GM21528 (cell line): ENCODE measurements around the gene PPP1R13B.
"Not testable (repeated sequence)": the region's sequence is repeated elsewhere in the genome, so short reads cannot be mapped to it uniquely, and the experiment has no call there.

Experiments
- ATAC-seq: cut with Tn5 transposase; IDR thresholded peaks from one replicate; pipeline ENCODE4 v1.9.1; 2021; ENCODE audit warnings: mild to moderate bottlenecking, moderate library complexity; ENCODE audit not compliant: unreplicated experiment, low FRiP score

The PPP1R13B gene

GRCh38 chr14:103805708-103806107 is 41.7 kb downstream of the PPP1R13B start:
- no peak for ATAC-seq

GRCh38 chr14:103803661-103804060 is 43.7 kb downstream of the PPP1R13B start:
- ATAC-seq, result no peak

- ATAC-seq, result no peak
Observed at GRCh38 chr14:103802356-103802755, 45.0 kb downstream of the PPP1R13B start.

- no peak for ATAC-seq
Observed at GRCh38 chr14:103801459-103801858, 45.9 kb downstream of the PPP1R13B start.

GRCh38 chr14:103793192-103793591 is 54.2 kb downstream of the PPP1R13B start:
- not testable (repeated sequence) for ATAC-seq

GRCh38 chr14:103788086-103788485 is 59.3 kb downstream of the PPP1R13B start:
- no peak for ATAC-seq

- no peak for ATAC-seq
Observed at GRCh38 chr14:103782376-103782775, 65.0 kb downstream of the PPP1R13B start.

- ATAC-seq, result not testable (repeated sequence)
Observed at GRCh38 chr14:103776319-103776718, 71.1 kb downstream of the PPP1R13B start.

- no peak for ATAC-seq
Observed at GRCh38 chr14:103775506-103775905, 71.9 kb downstream of the PPP1R13B start.

GRCh38 chr14:103773521-103773920 is 73.9 kb downstream of the PPP1R13B start:
- ATAC-seq, result no peak

- ATAC-seq, result no peak
Observed at GRCh38 chr14:103772078-103772712, 75.2 kb downstream of the PPP1R13B start.

GRCh38 chr14:103770902-103771301 is 76.5 kb downstream of the PPP1R13B start:
- ATAC-seq, result no peak

- ATAC-seq, result no peak
Observed at GRCh38 chr14:103770500-103770899, 76.9 kb downstream of the PPP1R13B start.

- no peak for ATAC-seq
Observed at GRCh38 chr14:103767336-103767894, 80.0 kb downstream of the PPP1R13B start.

- no peak for ATAC-seq
Observed at GRCh38 chr14:103765526-103765925, 81.8 kb downstream of the PPP1R13B start.

GRCh38 chr14:103763730-103764488 is 83.5 kb downstream of the PPP1R13B start:
- peak; percentile 85 for ATAC-seq

GRCh38 chr14:103762541-103762940 is 84.8 kb downstream of the PPP1R13B start:
- ATAC-seq, result no peak

GRCh38 chr14:103762036-103762435 is 85.3 kb downstream of the PPP1R13B start:
- no peak for ATAC-seq

- ATAC-seq, result no peak
Observed at GRCh38 chr14:103758059-103758776, 89.2 kb downstream of the PPP1R13B start.

- ATAC-seq, result no peak
Observed at GRCh38 chr14:103755060-103755459, 92.3 kb downstream of the PPP1R13B start.

GRCh38 chr14:103753774-103754173 is 93.6 kb downstream of the PPP1R13B start:
- no peak for ATAC-seq
